RPMI7951 (cell line): ENCODE results near the gene MRTO4. TPM values are rescaled to one million over a fixed set of nuclear protein-coding genes. Genes with fewer than 3 reads are reported as not detected.
A peak's percentile ranks its signal among the peaks of the same experiment; 100 is the strongest.
"Not testable (repeated sequence)": the region's sequence is repeated elsewhere in the genome, so short reads cannot be mapped to it uniquely, and the experiment has no call there.

Experiments used
- DNase-seq: peaks from one replicate; pipeline ENCODE4 v3.0.0-alpha.2; 2012; ENCODE audit warnings: low read depth
- total RNA-seq: library from RNA; depleted of rRNA; stranded (reverse); fragments of >200 nt; shearing (Covaris generic); gene quantifications from 2 replicates; pipeline ENCODE4 v1.2.3, GENCODE V29; 2014; rRNA removed

MRTO4 gene
- total RNA-seq: 42.5 and 56.4 TPM in 2 replicates

DNA sequence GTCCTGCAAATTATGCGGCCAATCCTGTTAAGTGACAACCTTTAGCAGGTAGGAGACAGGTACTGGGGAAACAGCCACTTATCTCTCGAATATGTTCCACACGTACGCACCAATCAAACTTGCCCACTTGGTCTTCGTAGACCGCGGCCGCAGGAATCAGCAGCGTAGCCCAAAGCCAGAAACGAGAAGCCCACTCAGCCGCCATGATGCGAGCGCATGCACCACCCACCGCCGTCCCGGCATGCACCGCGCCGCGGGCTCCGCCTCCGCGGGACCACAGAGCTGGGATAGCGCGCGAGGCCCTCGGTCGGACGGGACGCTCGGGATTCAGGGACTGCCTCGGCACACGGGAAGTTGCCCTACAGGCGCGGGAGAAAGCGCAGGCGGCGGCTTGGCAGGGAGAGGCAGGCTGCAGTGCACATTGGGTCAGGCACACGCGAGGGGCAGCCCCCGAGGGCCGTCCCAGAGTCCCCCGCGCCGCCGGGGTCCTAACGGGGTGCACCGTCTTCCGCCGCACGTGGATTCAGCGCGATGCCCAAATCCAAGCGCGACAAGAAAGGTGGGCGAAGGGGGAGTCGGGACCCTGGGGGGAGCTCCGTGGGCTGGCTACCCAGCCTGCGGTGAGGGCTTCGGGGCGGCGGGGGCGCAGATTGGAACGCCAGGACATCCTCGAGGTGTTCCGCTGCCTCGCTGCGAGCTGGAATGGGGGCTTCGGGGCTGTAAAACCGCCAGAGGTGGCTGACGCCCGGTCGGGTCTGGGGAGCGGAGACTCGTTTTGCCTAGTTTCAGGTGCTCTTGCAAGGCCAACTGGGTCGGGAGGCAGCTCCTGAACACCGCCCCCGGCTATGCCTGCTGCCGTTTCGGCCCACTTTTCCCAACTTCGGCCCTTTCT, at the start of gene MRTO4, which contains the start of gene EMC1:
MRTO4 (plus strand) TSS at position 501 of the 892 bp plus-strand sequence; CDS start at position 532, 31 bp downstream.
EMC1 (minus strand) TSS at position 220 of the 892 bp plus-strand sequence; CDS start at position 205, 15 bp downstream.
- peak; percentile 83 for DNase-seq

GRCh38 chr1:19202396-19202795, 49.2 kb upstream of the MRTO4 start:
- DNase-seq: no peak

DNA sequence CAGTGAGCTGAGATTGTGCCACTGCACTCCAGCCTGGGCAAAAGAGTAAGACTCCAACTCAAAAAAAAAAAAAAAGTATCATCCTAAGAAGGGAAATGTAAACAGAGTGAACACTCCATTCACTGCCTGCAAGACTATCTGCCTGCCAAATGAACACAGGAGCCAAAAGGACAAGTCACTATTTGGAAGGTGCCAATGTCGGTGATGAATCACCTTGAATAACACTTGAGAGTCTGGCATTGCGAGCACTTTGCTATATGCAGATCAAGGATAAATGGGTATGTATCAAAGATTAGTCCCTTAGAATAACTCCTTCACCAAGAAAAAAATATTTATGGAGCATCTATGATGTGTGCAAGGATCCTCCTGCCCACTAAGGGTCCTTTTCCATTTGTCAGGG, 48.2 kb upstream of the MRTO4 start:
- peak; percentile 41 for DNase-seq

DNA sequence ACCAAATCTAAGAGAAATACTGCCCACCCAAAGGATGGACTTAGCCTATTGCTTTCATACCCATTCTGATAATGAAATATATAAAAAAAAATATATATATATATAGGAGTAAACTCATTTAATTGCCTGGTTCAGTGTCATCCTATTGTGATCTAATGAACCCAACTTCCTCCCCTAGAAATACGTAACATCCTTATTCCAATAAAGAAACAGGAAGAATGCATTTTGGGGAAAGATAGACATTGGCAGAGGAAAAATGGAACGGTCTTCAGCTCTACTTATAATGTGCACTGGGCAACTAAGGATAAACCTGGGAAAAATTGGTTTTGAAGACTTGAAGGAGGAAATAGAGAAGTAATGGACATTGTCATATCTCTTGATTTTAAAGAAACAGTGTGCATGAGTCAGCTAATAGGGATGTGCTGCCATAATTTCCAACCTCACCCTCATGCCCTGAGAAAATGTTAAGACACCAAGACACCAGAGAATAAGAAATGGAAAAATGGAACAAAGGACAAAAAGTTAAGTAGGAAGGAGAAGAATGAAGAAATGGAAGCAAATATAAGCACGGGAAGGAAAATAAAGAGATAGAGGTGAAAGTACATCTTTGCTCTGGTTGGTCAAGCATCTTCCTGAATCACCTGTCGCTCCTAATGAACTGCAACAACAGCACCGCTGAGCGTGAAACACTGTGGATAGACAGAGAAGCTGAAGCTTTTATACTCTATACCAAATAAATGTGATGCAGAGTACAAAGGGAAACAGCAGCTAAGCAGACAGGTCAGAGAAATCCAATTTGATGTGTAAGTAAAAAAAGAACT, 46.9 kb upstream of the MRTO4 start:
- DNase-seq: no peak

GRCh38 chr1:19205403-19205802, 46.2 kb upstream of the MRTO4 start:
- DNase-seq: no peak

- DNase-seq: no peak
Measured at GRCh38 chr1:19205845-19206244, 45.8 kb upstream of the MRTO4 start.

DNA sequence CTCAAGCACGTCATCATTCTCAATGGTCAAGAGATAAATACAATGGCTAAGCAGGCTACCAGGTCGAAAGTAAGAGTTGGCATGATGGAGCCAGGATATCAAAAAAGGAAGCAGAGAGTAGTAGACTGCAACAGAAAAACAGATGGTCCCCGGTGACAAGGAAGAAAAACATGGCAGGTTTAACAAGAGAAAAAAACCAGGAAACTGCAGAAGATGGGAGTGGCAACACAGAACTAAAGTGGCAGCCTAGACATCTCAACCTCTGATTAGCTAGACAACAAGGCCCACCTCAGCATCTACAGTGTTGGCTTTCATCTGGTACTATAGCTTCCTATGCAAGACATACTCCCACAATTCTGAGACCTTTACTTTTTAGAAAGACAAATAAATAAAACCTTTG, 44.7 kb upstream of the MRTO4 start:
- no peak for DNase-seq

DNA sequence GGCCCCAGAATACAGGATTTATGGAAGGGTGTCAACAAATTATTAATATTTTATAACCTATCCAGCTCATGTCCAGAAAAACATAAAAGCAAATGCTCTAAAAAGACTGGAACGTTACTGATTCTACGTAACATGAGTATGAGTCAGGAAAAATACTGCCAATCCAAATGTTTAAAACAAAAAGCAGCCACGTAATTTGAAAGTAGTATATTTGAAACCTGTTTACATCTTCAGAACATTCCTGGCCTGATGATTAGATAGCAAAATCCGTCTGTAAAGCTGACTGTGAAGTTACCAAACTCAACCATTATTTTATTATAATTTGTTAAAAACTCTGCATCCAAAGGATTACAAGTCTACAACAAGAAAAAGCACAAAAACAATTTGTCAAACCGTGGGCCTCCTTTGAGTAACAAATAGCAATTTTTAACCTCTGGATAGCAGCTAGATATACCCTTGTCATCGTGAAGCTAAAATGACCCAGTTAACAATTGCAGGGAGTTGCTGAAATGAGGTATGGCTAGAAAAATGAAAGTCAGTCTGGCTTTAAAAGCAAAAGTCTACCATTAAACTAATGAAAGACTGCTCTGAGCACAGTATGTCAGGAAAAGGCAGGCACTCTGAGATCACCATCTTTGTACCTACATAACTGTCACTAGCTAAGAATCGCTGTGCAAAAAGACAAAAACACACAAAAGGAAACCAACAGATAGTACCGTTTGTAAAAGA, 42.7 kb upstream of the MRTO4 start:
- peak; percentile 31 for DNase-seq

- peak; percentile 51 for DNase-seq
Measured at GRCh38 chr1:19209439-19209989, 42.1 kb upstream of the MRTO4 start.

GRCh38 chr1:19209990-19210771, 41.4 kb upstream of the MRTO4 start, which contains the start of gene UBR4:
Gene UBR4, minus strand, starts transcription at chr1:19210266. Its CDS starts 18 bp downstream, at chr1:19210248.
- DNase-seq: peak; percentile 92

DNA sequence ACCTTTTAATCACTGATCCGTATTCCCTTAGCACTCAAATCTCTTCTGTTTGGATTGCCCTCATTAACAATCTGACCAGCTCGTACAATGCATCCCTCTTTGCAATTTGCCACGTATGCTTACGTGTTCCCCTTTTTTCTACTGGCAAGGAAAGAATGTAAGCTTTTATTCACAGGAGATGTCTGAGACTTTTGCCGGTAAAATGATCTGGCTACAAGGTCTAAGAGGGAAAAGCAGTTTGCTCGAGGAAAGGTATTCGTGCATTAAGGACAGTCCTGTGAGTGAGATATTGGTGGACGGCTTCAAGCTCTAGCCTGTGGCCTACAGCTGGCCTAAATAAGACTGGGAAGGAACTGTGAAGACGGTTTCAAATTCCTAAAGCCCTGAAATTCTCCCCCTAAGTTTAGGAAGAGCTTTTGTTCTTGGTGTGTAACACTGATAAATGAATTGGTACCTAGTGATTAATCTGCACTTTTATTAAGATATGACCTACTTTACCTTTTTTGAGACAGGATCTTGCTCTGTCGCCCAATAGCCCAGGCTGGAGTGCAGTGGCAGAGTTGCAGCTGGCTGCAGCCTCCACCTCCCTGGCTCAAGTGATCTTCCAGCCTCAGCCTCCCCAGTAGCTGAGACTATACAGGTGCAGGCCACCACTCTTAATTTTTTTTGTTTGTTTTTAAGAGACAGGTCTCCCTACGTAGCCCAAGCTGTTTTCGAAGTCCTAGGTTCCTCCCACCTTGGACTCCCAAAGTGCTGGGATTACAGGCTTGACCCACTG, 40.6 kb upstream of the MRTO4 start:
- DNase-seq: peak; percentile 9

DNA sequence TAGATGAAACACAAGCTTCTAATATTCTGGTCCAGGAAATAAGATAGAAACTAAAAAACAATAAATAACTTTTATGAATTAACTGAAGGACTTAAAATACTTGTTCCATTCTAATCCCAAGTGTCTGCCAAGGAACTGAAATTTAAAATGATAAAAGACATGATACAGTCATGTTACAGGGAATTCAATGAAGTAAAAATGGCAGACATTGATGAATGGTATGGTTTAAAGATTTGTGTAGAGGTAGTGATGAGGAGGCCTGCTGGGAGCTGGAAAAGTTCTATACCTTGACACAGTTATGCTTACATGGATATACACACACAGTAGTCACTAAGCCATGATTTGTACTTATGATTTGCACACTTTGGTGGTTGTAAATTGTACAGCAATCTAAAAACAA, 39.4 kb upstream of the MRTO4 start:
- DNase-seq: no peak

DNA sequence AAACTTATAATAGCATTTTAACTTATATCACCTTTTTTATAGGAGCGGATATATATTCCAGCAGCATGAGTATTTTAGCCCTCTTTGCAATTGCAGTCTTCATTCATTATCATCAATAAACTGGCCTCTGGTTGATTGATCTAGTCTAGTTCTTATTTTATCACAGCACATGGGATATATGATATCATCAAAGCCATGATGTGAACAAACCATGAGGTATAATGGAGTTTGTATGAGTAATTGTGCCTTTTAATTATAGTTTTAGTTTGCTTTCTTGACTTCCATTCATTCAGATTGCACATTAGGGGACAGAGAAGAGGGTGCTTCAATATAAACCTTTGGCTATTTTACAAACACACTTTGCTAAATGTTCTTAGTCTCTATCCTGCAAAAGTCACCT, 38.0 kb upstream of the MRTO4 start:
- DNase-seq: no peak

DNA sequence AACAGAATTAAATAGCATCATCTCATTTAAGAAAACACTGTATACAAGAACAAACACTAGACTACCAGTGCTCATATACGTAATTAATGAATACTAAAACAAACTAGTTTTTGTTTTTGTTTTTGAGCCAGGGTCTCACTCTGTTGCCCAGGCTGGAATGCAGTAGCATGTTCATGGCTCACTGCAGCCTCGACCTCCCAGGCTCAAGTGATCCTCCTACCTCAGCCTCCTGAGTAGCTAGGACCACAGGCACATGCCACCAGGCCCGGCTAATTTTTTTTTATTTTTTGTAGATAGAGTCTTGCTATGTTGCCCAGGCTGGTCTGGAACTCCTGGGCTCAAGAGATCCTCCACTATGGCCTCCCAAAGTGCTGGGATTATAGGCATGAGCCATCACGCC, 35.0 kb upstream of the MRTO4 start:
- not testable (repeated sequence) for DNase-seq

DNA sequence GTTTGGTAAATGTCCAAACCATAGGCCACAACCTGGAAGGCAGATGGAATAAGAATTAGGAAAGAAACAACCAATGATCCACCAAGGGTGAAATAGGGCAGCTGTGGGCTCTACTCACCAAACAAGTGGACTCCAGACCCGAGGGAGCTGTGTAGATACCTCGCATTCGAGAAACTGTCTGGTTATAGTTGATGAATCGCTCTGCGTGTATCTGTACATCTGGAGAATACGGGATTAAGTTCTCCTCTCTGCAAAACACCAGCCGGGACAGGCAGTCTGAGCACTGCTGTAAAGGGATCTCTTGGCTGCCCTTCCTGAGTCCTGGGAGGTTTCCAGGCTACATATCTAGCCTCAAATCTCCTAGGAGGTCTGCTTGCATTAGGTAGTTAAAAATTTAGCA, 32.2 kb upstream of the MRTO4 start:
- DNase-seq: no peak

GRCh38 chr1:19220080-19220846, 31.3 kb upstream of the MRTO4 start:
- no peak for DNase-seq

GRCh38 chr1:19220991-19221390, 30.6 kb upstream of the MRTO4 start:
- no peak for DNase-seq

- no peak for DNase-seq
Measured at GRCh38 chr1:19222573-19222972, 29.0 kb upstream of the MRTO4 start.
